ENCODE data around the gene CCDC170. TPM values are rescaled to one million over a fixed set of nuclear protein-coding genes. Genes with fewer than 3 reads are reported as not detected.

Gene CCDC170
- total and polyA plus RNA-seq, 12 donors: 0.13 to 1.6 (median 0.35) TPM

GRCh38 chr6:151617539-151617938, 123.7 kb downstream of the CCDC170 start:
- no peaks in the 10 kb centered on the region for H3K4me1 ChIP-seq
- peaks cover 0 to 10% (median 0%) of the 10 kb centered on the region in 11 donors for H3K9me3 ChIP-seq
- DNase-seq (no peak), ATAC-seq (no peak)
- 87 to 98% methylated on average over 2 of the region's 2 CpGs for WGBS, 2 donors
- no peak for TF ChIP-seq CTCF (IDR thresholded peaks at IDR 0.05)
- no peak overlapping the region for H3K4me3 ChIP-seq
- intact Hi-C loops (cut with DNase I): no loop called here
- H3K36me3 ChIP-seq: no peaks in the 10 kb centered on the region
- no peak overlapping the region for H3K27ac ChIP-seq
- peaks cover 0 to 6% (median 0%) of the 10 kb centered on the region in 7 donors for H3K27me3 ChIP-seq

GRCh38 chr6:151618717-151619116, 124.9 kb downstream of the CCDC170 start:
- H3K36me3 ChIP-seq: no peaks in the 10 kb centered on the region
- intact Hi-C loops (cut with DNase I): no loop called here
- H3K4me3 ChIP-seq: no peak overlapping the region
- peaks cover 0 to 10% (median 0%) of the 10 kb centered on the region in 11 donors for H3K9me3 ChIP-seq
- no peak for TF ChIP-seq CTCF (IDR thresholded peaks at IDR 0.05)
- ATAC-seq (no peak), DNase-seq (no peak)
- WGBS, 2 donors: 94 to 95% methylated on average over 4 of the region's 4 CpGs
- no peak overlapping the region for H3K27ac ChIP-seq
- H3K4me1 ChIP-seq: no peaks in the 10 kb centered on the region
- H3K27me3 ChIP-seq: peaks cover 0 to 5% (median 0%) of the 10 kb centered on the region in 7 donors

- TF ChIP-seq CTCF (IDR thresholded peaks at IDR 0.05): no peak
- no peaks in the 10 kb centered on the region for H3K36me3 ChIP-seq
Observed at GRCh38 chr6:151620179-151620578, 126.4 kb downstream of the CCDC170 start.

GRCh38 chr6:151624071-151624470, 130.3 kb downstream of the CCDC170 start:
- TF ChIP-seq CTCF (IDR thresholded peaks at IDR 0.05): no peak
- Histone ChIP-seq H3K9me3 (peaks cover 0 to 3% (median 0%) of the 10 kb centered on the region in 11 donors), H3K36me3 (no peaks in the 10 kb centered on the region), H3K27me3 (no peaks in the 10 kb centered on the region), H3K4me3 (no peak overlapping the region), H3K4me1 (peaks cover 0 to 6% (median 0%) of the 10 kb centered on the region in 9 donors), H3K27ac (no peak overlapping the region)
- intact Hi-C loops (cut with DNase I): no loop called here
- DNase-seq: no peak
- WGBS, 2 donors: 84 to 86% methylated on average over 2 of the region's 2 CpGs
- no peak for ATAC-seq

More at GRCh38 chr6:151620179-151620578, 126.4 kb downstream of the CCDC170 start:
- DNase-seq (no peak), ATAC-seq (no peak)
- intact Hi-C loops (cut with DNase I): no loop called here
- Histone ChIP-seq H3K27me3 (peaks cover 0 to 5% (median 0%) of the 10 kb centered on the region in 7 donors), H3K9me3 (peaks cover 0 to 13% (median 0%) of the 10 kb centered on the region in 11 donors), H3K4me1 (no peaks in the 10 kb centered on the region), H3K4me3 (no peak overlapping the region), H3K27ac (no peak overlapping the region)
- 65 to 75% methylated on average over 4 of the region's 4 CpGs for WGBS, 2 donors
